Measurements from ENCODE around the gene SND1. TPM values are rescaled to one million over a fixed set of nuclear protein-coding genes. Genes with fewer than 3 reads are reported as not detected.
A peak's percentile ranks its signal among the peaks of the same experiment; 100 is the strongest.

Gene SND1
- total RNA-seq, 2 donors from 2014 or later: 146 to 155 TPM

- peak; percentile 47 for ATAC-seq
- WGBS, 2 donors: 94 to 95% methylated on average over 1 of the region's 1 CpG
- Histone ChIP-seq H3K4me3 (no peak overlapping the region), H3K36me3 (replicated peaks in 1 of 2; ENCODE audit: insufficient read depth in 1 of 2, low read depth in 2 of 2) (no peaks in the 10 kb centered on the region), H3K27me3 (no peaks in the 10 kb centered on the region), H3K4me1 (peaks cover 8% of the 10 kb centered on the region), H3K9me3 (no peaks in the 10 kb centered on the region), H3K27ac (no peak overlapping the region)
- no peak for DNase-seq
- intact Hi-C loops (cut with DNase I): no loop called here
- no peak for TF ChIP-seq CTCF (IDR thresholded peaks at IDR 0.05)
- TF ChIP-seq POLR2A (IDR thresholded peaks at IDR 0.05): no peak
Observed at GRCh38 chr7:127776776-127777386, 124.9 kb downstream of the SND1 start.

- Histone ChIP-seq H3K4me1 (peaks cover 19% of the 10 kb centered on the region), H3K36me3 (replicated peaks in 1 of 2; ENCODE audit: insufficient read depth in 1 of 2, low read depth in 2 of 2) (no peaks in the 10 kb centered on the region), H3K27ac (no peak overlapping the region), H3K27me3 (no peaks in the 10 kb centered on the region), H3K4me3 (no peak overlapping the region), H3K9me3 (no peaks in the 10 kb centered on the region)
- 83 to 96% methylated on average over 1 of the region's 1 CpG for WGBS, 2 donors
- ATAC-seq: no peak
- intact Hi-C loops (cut with DNase I): no loop called here
- TF ChIP-seq CTCF (IDR thresholded peaks at IDR 0.05): no peak
- no peak for TF ChIP-seq POLR2A (IDR thresholded peaks at IDR 0.05)
- no peak for DNase-seq
Observed at GRCh38 chr7:127780489-127780888, 128.5 kb downstream of the SND1 start.

GRCh38 chr7:127781081-127781480, 129.1 kb downstream of the SND1 start:
- H3K27me3 ChIP-seq: no peaks in the 10 kb centered on the region
- H3K4me3 ChIP-seq: no peak overlapping the region
- DNase-seq (no peak), ATAC-seq (no peak)
- intact Hi-C loops (cut with DNase I): no loop called here
- TF ChIP-seq CTCF (IDR thresholded peaks at IDR 0.05) (no peak), POLR2A (IDR thresholded peaks at IDR 0.05) (no peak)
- no peaks in the 10 kb centered on the region for H3K36me3 ChIP-seq (replicated peaks in 1 of 2; ENCODE audit: insufficient read depth in 1 of 2, low read depth in 2 of 2)
- no peak overlapping the region for H3K27ac ChIP-seq
- H3K9me3 ChIP-seq: no peaks in the 10 kb centered on the region
- peaks cover 19% of the 10 kb centered on the region for H3K4me1 ChIP-seq
- WGBS, 2 donors: 51 to 56% methylated on average over 4 of the region's 4 CpGs

GRCh38 chr7:127782075-127782474, 130.1 kb downstream of the SND1 start:
- no peak for DNase-seq
- Histone ChIP-seq H3K4me1 (peaks cover 19% of the 10 kb centered on the region), H3K36me3 (replicated peaks in 1 of 2; ENCODE audit: insufficient read depth in 1 of 2, low read depth in 2 of 2) (no peaks in the 10 kb centered on the region), H3K27ac (no peak overlapping the region), H3K27me3 (no peaks in the 10 kb centered on the region), H3K4me3 (no peak overlapping the region), H3K9me3 (no peaks in the 10 kb centered on the region)
- intact Hi-C loops (cut with DNase I): no loop called here
- ATAC-seq: no peak
- TF ChIP-seq CTCF (IDR thresholded peaks at IDR 0.05): no peak
- TF ChIP-seq POLR2A (IDR thresholded peaks at IDR 0.05): no peak

Data from body of pancreas (tissue), 4 donors.